Raji (cell line): ENCODE results near the gene WNT1.

Experiments
- POLR2A ChIP-seq: IDR thresholded peaks from 2 replicates; pipeline ENCODE4 v1.6.1; 2011; ENCODE audit warnings: low read depth, low read length, control low read depth; ENCODE audit not compliant: insufficient read depth

The WNT1 gene

GRCh38 chr12:48998497-48999353 lies 20.6 kb downstream of the WNT1 start:
- peak; percentile 23; the same call in 1 of the 2 replicates for TF ChIP-seq POLR2A

DNA sequence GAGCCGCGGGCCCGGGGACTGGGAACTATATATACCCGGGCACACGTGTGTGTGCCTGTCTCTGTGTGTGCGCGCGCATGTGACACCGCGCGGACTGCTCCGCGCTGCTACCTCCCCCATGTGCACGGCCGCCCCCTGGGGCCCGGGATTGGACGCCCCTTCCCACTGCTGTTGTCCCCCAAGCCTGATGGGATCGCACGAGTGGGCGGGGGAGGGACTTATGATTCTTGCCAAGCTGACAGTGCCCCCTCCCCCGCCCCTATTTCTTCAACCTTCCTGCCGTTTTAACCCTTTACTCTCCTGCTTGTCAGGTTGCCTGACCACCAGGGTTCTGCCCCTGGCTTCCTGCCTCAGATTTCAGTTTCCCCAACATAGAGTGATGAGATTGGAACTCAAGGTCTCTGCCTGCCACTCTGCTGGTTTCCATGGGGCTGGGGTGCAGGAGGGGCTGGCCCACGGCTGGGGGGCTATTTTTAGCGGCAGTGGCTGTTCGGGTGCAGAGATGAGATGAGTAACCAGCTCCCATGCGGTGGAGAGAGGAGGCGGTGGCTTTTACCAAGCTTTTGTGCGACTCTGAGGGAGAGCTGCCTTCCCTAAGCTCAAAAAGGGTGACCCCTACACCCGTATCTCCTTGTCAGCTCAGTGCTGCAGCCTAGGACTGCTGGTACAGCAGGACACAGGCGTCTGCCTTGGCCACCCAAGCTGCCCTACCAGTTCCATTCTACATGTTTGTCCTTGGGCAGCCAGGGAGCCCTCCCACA lies 21.4 kb downstream of the WNT1 start, which contains the start of gene DDN:
Gene DDN (minus strand): TSS at position 5 of the 761 bp plus-strand sequence. CDS start 88 bp downstream, outside the sequence.
- TF ChIP-seq POLR2A, result peak; percentile 72

DNA sequence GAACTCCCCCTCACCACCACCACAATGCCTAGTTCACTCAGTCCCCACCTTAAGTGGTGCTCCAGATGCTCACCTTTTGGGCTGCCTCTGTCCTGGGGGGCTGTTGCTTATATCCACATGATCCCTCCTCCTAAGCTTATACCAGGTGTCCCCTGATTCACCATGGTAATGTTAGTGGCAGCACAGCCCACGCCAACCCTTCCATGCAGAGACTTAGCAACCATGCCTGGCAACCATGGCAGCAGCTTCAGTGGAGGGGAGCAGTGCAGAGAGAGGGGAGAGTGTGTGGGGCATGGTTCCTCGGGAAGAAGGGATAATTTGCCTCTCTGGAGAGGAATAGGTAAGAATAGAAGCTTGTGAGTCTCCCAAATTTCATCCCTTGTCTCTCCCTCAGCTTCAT lies 22.2 kb downstream of the WNT1 start:
- TF ChIP-seq POLR2A, result no peak

DNA sequence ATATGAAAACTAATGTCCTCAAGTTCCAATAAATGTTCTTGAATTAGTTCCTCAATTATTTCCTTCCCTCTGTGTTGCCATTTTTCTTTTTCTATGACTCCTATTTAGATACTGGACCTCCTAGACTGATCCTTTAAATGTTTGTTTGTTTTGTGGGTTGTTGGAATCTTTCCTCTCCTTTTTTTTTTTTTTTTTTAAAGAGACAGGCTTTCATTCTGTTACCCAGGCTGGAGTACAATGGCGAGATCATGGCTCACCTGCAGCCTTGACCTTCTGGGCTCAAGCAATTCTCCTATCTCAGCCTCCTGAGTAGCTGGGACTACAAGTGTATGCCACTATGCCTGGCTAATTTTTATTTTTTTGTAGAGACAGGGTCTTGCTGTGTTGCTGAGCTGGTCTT lies 30.8 kb downstream of the WNT1 start:
- TF ChIP-seq POLR2A, result no peak

GRCh38 chr12:49010092-49010668 lies 32.1 kb downstream of the WNT1 start:
- TF ChIP-seq POLR2A, result no peak

DNA sequence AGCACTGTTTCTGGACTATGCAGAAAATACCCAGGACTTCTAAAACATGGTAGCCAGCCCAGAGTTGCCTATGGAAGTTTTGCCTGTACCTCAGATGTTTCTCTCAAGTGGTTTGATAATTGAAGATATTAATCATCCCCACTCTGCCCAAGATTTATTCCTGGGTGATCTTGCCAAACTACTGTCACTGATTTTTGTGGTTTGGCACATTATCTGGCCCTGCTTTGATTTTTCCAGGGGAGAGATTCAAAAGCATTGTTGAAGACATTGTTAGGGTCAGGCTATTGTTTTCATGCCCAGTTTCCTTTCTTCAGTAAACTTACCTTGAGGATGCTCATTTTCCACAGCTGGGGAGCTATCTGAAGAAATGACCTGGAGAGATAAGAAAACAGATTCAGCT lies 34.6 kb downstream of the WNT1 start:
- TF ChIP-seq POLR2A, result no peak

DNA sequence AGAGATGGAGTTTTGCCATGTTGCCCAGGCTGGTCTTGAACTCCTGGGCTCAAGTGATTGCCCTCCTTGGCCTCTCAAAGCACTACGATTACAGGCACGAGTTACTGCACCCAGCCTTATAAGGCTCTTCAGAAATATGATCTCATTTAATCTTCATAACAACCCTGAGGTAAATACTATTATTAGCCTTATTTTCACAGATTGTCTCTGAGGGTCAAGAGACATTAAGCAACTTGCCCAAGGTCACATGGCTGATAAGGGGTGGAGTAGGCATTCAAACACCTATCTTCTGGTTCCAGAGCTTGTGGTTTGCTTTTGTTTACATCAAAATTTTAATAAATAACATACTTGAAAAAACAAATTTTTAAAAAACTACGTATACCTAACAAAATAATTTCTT lies 35.3 kb downstream of the WNT1 start:
- TF ChIP-seq POLR2A, result no peak

DNA sequence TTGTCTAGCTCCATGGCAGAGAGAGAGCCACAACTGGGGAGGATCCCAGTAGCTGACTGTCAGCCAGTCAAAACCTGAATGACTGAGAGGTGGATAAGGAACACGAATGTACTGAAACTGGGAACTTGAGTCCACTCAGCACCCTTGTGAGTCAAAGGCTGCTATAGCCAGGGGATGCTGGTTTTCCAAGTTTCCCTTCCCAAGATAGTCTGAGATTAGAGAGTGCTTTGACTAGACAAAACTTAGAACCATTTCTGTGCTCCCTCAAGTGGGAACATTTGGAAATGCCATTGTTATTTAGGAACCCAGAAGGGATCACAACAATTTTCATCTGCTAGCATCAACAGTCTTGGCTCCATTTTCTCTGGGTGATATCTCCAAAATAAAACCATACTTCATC lies 36.4 kb downstream of the WNT1 start:
- TF ChIP-seq POLR2A, result no peak

- no peak for TF ChIP-seq POLR2A
These were observed 37.1 kb downstream of the WNT1 start for GRCh38 chr12:49015196-49015595.

GRCh38 chr12:49017891-49018260 lies 39.8 kb downstream of the WNT1 start:
- TF ChIP-seq POLR2A, result no peak

- TF ChIP-seq POLR2A, result peak; percentile 84
These were observed 40.4 kb downstream of the WNT1 start, which contains the start of gene PRKAG1 for GRCh38 chr12:49018261-49019119. PRKAG1 (minus strand) TSS chr12:49018776; CDS start chr12:49018740, 36 bp downstream.

- no peak for TF ChIP-seq POLR2A
These were observed 41.0 kb downstream of the WNT1 start for GRCh38 chr12:49019120-49019430.

GRCh38 chr12:49019443-49020324 lies 41.6 kb downstream of the WNT1 start:
- TF ChIP-seq POLR2A, result no peak

DNA sequence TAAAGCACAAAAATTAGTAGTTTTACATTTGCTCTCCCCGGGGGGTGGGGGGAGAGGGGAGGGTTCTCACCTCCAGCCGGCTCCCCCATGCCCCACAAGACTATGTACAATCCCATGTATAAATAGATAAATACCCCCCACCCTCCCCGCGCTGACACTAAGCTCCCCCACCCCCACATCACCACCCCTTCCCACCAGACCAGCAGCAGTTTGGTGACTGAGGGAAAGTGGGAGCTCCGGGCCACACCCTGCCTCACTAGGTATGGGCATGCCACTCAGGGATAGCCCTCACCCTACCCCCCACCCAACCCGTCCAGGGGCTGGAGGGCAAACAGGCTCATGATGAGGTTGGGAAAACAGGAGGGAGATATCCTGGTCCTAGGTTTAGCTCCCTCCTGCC lies 42.3 kb downstream of the WNT1 start:
- TF ChIP-seq POLR2A, result no peak
